HG03039 (cell line): ENCODE results near the gene SORBS1.
A peak's percentile ranks its signal among the peaks of the same experiment; 100 is the strongest.

ENCODE experiments used
- ATAC-seq: cut with Tn5 transposase; IDR thresholded peaks from one replicate; pipeline ENCODE4 v1.9.1; 2021; ENCODE audit warnings: mild to moderate bottlenecking, moderate library complexity; ENCODE audit not compliant: unreplicated experiment

SORBS1 gene

GRCh38 chr10:95303950-95304349 lies 257.2 kb downstream of the SORBS1 start:
- no peak for ATAC-seq

GRCh38 chr10:95303535-95303934 lies 257.6 kb downstream of the SORBS1 start:
- ATAC-seq = no peak

GRCh38 chr10:95300022-95300539 lies 261.1 kb downstream of the SORBS1 start:
- no peak for ATAC-seq

- peak; percentile 27 for ATAC-seq
These were observed 263.8 kb downstream of the SORBS1 start for GRCh38 chr10:95297402-95297801.

- no peak for ATAC-seq
These were observed 264.4 kb downstream of the SORBS1 start for GRCh38 chr10:95296764-95297163.

- ATAC-seq = peak; percentile 70
These were observed 266.0 kb downstream of the SORBS1 start for GRCh38 chr10:95295031-95295755.

- no peak for ATAC-seq
These were observed 267.5 kb downstream of the SORBS1 start for GRCh38 chr10:95293631-95294030.

- no peak for ATAC-seq
These were observed 269.7 kb downstream of the SORBS1 start for GRCh38 chr10:95291365-95292039.

GRCh38 chr10:95290461-95291364 lies 270.5 kb downstream of the SORBS1 start, which contains the start of gene PDLIM1:
TSS of gene PDLIM1 (minus strand) at chr10:95291003. CDS start at chr10:95290915, 88 bp downstream.
- ATAC-seq = no peak

GRCh38 chr10:95289921-95290421 lies 271.2 kb downstream of the SORBS1 start:
- no peak for ATAC-seq

- ATAC-seq = no peak
These were observed 271.9 kb downstream of the SORBS1 start for GRCh38 chr10:95289003-95289920.

- ATAC-seq = no peak
These were observed 272.9 kb downstream of the SORBS1 start for GRCh38 chr10:95288303-95288702.

GRCh38 chr10:95287281-95287680 lies 273.9 kb downstream of the SORBS1 start:
- ATAC-seq = no peak

- no peak for ATAC-seq
These were observed 274.5 kb downstream of the SORBS1 start for GRCh38 chr10:95286707-95287106.

GRCh38 chr10:95285556-95285955 lies 275.6 kb downstream of the SORBS1 start:
- ATAC-seq = no peak

- no peak for ATAC-seq
These were observed 276.4 kb downstream of the SORBS1 start for GRCh38 chr10:95284807-95285206.

- no peak for ATAC-seq
These were observed 279.1 kb downstream of the SORBS1 start for GRCh38 chr10:95282107-95282506.

- no peak for ATAC-seq
These were observed 280.0 kb downstream of the SORBS1 start for GRCh38 chr10:95281206-95281605.

- ATAC-seq = no peak
These were observed 280.5 kb downstream of the SORBS1 start for GRCh38 chr10:95280637-95281036.
